Panc1 (cell line): ENCODE results near the gene PCDH15. TPM values are rescaled to one million over a fixed set of nuclear protein-coding genes. Genes with fewer than 3 reads are reported as not detected.

ENCODE experiments used
- ATAC-seq: fragments of 200-7000 bp; cut with Tn5 transposase; 2 replicates; pipeline ENCODE4 v1.9.1; 2020; ENCODE audit warnings: mild to moderate bottlenecking, moderate library complexity
- BruUV-seq: library from RNA; stranded (reverse); fragments of 400-500 nt; replicated peaks from 2 replicates; lab custom pipeline; 2021; lab: Mats Ljungman, UMichigan
- CTCF ChIA-PET: fragments of 300-600 bp; sonication (Branson Sonifier 250); formaldehyde crosslinking; loops from one replicate; lab custom pipeline; 2022; ENCODE audit warnings: antibody characterized with exemption; lab: Charles Lee
- POLR2A ChIA-PET: fragments of 300-600 bp; sonication (Branson Sonifier 250); formaldehyde crosslinking; loops from one replicate; lab custom pipeline; 2022; ENCODE audit warnings: antibody characterized with exemption; lab: Charles Lee
- DNase-seq: peaks from one replicate; pipeline ENCODE4 v3.0.0-alpha.2; 2010; ENCODE audit warnings: low read depth, low spot score
- H3K27ac ChIP-seq: 2 replicates; pipeline ENCODE4 v1.5.1; 2011; ENCODE audit warnings: mild to moderate bottlenecking, low read length, inconsistent platforms
- H3K27me3 ChIP-seq: fragments of 200-500 bp; sonication (Bioruptor generic); 2 replicates; pipeline ENCODE4 v1.6.0; 2014; ENCODE audit warnings: low read length, inconsistent platforms; ENCODE audit not compliant: control insufficient read depth, insufficient read depth
- H3K36me3 ChIP-seq: fragments of 200-500 bp; sonication (Bioruptor generic); 2 replicates; pipeline ENCODE4 v1.5.1; 2014; ENCODE audit warnings: inconsistent platforms, mild to moderate bottlenecking, low read length, moderate library complexity; ENCODE audit not compliant: control insufficient read depth, insufficient read depth
- H3K4me1 ChIP-seq: 2 replicates; pipeline ENCODE4 v1.5.1; 2011; ENCODE audit warnings: inconsistent platforms, mild to moderate bottlenecking, low read length, moderate library complexity; ENCODE audit not compliant: control insufficient read depth, insufficient read depth
- H3K4me3 ChIP-seq, 2 experiments: 2 replicates each; pipeline ENCODE4 v1.5.1; 2011 to 2012; ENCODE audit warnings: low read depth in 2 of 2, low read length in 2 of 2, mild to moderate bottlenecking in 2 of 2, inconsistent platforms in 1 of 2, moderate library complexity in 1 of 2
- H3K9me3 ChIP-seq: fragments of 200-500 bp; sonication (Bioruptor generic); 2 replicates; pipeline ENCODE4 v1.5.1; 2014; ENCODE audit warnings: low read depth, mild to moderate bottlenecking, inconsistent platforms, low read length, moderate library complexity; ENCODE audit not compliant: control insufficient read depth, insufficient read depth
- POLR2AphosphoS5 ChIP-seq: IDR thresholded peaks from 2 replicates; pipeline ENCODE4 v1.6.1; 2012; ENCODE audit warnings: mild to moderate bottlenecking, low read depth, low read length, moderate library complexity
- TCF7L2 ChIP-seq: IDR thresholded peaks from 2 replicates; pipeline ENCODE4 v1.6.1; 2011; ENCODE audit warnings: mild to moderate bottlenecking, low read depth, low read length, inconsistent platforms
- in situ Hi-C: cut with HindIII; loops from 2 replicates; pipeline ENCODE4 v1.10.0; 2016; ENCODE audit warnings: low sequenced_read_pairs, low pct_unique_long_range_greater_than_20kb
- intact Hi-C: fragments of 100-400 bp; cut with micrococcal nuclease; formaldehyde crosslinking; loops from one replicate; pipeline ENCODE4 v1.10.0; 2022; ENCODE audit not compliant: unreplicated experiment
- microRNA-seq: library from miRNA; unstranded; fragments of <30 nt; microRNA quantifications from one replicate; pipeline ENCODE4 v1.1.0, GENCODE V29; 2020; ENCODE audit not compliant: unreplicated experiment
- total RNA-seq: library from RNA; stranded (reverse); gene quantifications from one replicate; pipeline ENCODE4 v1.2.1, GENCODE V29; 2021; ENCODE audit not compliant: unreplicated experiment
- TF ChIP-seq, protein P1 (sequence below), 2 experiments: IDR thresholded peaks; 2 replicates each; pipeline ENCODE4 v1.6.1; 2011 to 2012; ENCODE audit warnings: low read depth in 2 of 2, control low read depth in 1 of 2, low read length in 1 of 2, mild to moderate bottlenecking in 1 of 2, moderate library complexity in 1 of 2; ENCODE audit not compliant: insufficient read depth in 1 of 2

The PCDH15 gene
- total RNA-seq, 1 experiment from 2014 or later: 0.18 TPM

DNA sequence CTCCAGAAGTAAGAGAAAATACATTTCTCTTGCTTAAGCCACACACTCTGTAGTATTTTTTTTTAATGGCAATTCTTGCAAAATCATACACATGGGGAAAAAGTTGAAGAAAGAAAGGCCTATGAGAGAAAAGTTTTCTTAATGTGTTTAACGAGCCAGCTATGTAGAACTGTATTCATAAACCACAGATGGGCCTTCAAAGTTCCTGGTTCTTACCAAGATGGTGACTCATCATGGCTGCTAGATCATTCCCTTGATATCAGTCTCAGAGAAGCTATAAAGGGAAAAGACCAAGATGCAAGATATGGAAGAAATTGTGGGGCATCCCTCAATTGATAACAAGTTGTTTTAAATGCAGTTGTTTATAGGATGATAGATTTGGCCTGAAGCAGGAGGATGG, 1035.7 kb downstream of the PCDH15 start:
- ChIA-PET CTCF (no interaction called here), POLR2A (no interaction called here)
- H3K9me3 ChIP-seq: no peaks in the 10 kb centered on the region
- no TSS peak for BruUV-seq
- H3K27me3 ChIP-seq: no peaks in the 10 kb centered on the region
- H3K4me1 ChIP-seq: no peaks in the 10 kb centered on the region
- no peaks in the 10 kb centered on the region for H3K36me3 ChIP-seq
- DNase-seq (no peak), ATAC-seq (no peak)
- in situ Hi-C loops: no loop called here
- H3K27ac ChIP-seq: no peak overlapping the region
- H3K4me3 ChIP-seq: no peak overlapping the region
- intact Hi-C loops: no loop called here
- TF ChIP-seq, protein P1, sequence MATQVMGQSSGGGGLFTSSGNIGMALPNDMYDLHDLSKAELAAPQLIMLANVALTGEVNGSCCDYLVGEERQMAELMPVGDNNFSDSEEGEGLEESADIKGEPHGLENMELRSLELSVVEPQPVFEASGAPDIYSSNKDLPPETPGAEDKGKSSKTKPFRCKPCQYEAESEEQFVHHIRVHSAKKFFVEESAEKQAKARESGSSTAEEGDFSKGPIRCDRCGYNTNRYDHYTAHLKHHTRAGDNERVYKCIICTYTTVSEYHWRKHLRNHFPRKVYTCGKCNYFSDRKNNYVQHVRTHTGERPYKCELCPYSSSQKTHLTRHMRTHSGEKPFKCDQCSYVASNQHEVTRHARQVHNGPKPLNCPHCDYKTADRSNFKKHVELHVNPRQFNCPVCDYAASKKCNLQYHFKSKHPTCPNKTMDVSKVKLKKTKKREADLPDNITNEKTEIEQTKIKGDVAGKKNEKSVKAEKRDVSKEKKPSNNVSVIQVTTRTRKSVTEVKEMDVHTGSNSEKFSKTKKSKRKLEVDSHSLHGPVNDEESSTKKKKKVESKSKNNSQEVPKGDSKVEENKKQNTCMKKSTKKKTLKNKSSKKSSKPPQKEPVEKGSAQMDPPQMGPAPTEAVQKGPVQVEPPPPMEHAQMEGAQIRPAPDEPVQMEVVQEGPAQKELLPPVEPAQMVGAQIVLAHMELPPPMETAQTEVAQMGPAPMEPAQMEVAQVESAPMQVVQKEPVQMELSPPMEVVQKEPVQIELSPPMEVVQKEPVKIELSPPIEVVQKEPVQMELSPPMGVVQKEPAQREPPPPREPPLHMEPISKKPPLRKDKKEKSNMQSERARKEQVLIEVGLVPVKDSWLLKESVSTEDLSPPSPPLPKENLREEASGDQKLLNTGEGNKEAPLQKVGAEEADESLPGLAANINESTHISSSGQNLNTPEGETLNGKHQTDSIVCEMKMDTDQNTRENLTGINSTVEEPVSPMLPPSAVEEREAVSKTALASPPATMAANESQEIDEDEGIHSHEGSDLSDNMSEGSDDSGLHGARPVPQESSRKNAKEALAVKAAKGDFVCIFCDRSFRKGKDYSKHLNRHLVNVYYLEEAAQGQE (IDR thresholded peaks at IDR 0.05; ENCODE audit: insufficient read depth in 1 of 2, low read depth in 2 of 2, low read length in 1 of 2): no peak
- TF ChIP-seq TCF7L2 (no peak), POLR2AphosphoS5 (no peak)

DNA sequence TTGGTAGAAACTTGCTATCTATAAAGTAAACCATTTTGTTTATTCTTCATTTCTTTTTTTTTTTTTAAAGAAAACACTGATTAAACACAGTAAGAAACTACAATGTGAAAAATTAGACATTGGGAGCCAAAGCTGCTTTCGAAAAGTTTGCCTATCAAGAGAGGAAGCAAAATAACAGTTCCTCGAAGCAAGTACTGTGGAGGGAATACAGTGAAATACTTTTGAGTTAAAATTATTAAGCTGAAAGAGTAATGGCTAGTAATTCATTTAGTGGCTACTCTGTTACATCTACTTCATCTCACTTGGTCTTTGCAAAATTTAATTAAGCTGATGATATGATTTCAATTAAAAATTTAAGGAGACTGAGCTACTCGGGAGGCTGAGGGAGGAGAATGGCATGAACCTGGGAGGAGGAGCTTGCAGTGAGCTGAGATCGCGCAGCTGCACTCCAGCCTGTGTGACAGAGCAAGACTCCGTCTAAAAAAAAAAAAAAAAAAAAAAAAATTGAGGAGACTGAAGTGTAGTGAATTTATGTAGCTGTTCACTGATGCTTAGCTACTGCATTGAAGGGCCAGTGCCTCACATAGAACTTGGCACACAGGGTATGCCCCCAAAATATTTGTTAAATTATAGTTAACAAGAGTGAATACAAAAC, 1046.3 kb downstream of the PCDH15 start:
- CTCF ChIA-PET: interaction anchor here (0.6 kb wide), 2 partner anchors 622 to 654 kb away, joined by 8 to 9 read pairs; no protein-coding TSS in a partner anchor
- no peak for TF ChIP-seq POLR2AphosphoS5
- H3K4me1 ChIP-seq: no peaks in the 10 kb centered on the region
- H3K27ac ChIP-seq: no peak overlapping the region
- no peaks in the 10 kb centered on the region for H3K27me3 ChIP-seq
- H3K4me3 ChIP-seq: peak overlapping the region in 1 of 2 experiments; percentile 1; a peak in 1 of 4 replicates
- POLR2A ChIA-PET: no interaction called here
- BruUV-seq: no TSS peak
- ATAC-seq: 0 out of 2 replicates have a peak, but pooled peaks have one; percentile 42
- H3K36me3 ChIP-seq: no peaks in the 10 kb centered on the region; the same call in 1 of the 2 replicates
- intact Hi-C loops: no loop called here
- H3K9me3 ChIP-seq: 0 out of 2 replicates have a peak, but pooled peaks cover 2% of the 10 kb centered on the region
- in situ Hi-C loops: no loop called here
- no peak for DNase-seq

Small RNA genes within 50 kb of the gene (microRNA-seq; reads per million reads assigned to microRNA genes)
- not detected for gene MIR548F1
